Measurements from ENCODE around the gene PEPD.

Gene PEPD

DNA sequence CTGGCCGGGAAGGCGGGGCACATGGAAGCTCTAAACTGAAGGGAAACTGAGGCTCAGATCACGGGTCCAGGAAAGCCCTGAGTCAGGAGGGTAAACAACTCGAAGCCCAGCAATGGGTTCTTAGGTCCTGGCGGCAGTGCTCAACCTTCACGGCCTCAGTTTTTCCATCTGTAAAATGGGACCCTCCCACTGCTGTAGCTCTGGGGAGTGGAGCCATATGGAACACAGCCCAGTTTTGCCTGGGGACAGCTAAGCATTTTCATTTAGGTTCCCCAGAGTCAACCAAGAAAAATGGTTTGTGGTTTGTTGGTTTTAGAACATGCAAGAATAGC is 117.7 kb downstream of the PEPD start:
- no peak for DNase-seq (ENCODE audit: extremely low spot score)
- CTCF ChIA-PET, result interaction anchor here (0.6 to 3.4 kb wide), 5 partner anchors 133 to 784 kb away, joined by 3 to 10 read pairs (median 3); no protein-coding TSS in a partner anchor
- TF ChIP-seq FOXA1 (IDR thresholded peaks at IDR 0.05) (no peak), ZNF384 (IDR thresholded peaks at IDR 0.05) (no peak), ELF4 (IDR thresholded peaks at IDR 0.05) (no peak), BHLHE40 (IDR thresholded peaks at IDR 0.05; ENCODE audit: borderline replicate concordance) (no peak), FOXK2 (IDR thresholded peaks at IDR 0.05) (no peak), ARNT (IDR thresholded peaks at IDR 0.05) (no peak), SP1 (IDR thresholded peaks at IDR 0.05) (no peak), CTBP1 (IDR thresholded peaks at IDR 0.05; ENCODE audit: borderline replicate concordance) (no peak), FOXM1 (IDR thresholded peaks at IDR 0.05; ENCODE audit: borderline replicate concordance) (no peak), SUZ12 (IDR thresholded peaks at IDR 0.05) (no peak)
- TF ChIP-seq, protein P1, sequence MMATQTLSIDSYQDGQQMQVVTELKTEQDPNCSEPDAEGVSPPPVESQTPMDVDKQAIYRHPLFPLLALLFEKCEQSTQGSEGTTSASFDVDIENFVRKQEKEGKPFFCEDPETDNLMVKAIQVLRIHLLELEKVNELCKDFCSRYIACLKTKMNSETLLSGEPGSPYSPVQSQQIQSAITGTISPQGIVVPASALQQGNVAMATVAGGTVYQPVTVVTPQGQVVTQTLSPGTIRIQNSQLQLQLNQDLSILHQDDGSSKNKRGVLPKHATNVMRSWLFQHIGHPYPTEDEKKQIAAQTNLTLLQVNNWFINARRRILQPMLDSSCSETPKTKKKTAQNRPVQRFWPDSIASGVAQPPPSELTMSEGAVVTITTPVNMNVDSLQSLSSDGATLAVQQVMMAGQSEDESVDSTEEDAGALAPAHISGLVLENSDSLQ (IDR thresholded peaks at IDR 0.05), result no peak
- POLR2A ChIA-PET, result no interaction called here

DNA sequence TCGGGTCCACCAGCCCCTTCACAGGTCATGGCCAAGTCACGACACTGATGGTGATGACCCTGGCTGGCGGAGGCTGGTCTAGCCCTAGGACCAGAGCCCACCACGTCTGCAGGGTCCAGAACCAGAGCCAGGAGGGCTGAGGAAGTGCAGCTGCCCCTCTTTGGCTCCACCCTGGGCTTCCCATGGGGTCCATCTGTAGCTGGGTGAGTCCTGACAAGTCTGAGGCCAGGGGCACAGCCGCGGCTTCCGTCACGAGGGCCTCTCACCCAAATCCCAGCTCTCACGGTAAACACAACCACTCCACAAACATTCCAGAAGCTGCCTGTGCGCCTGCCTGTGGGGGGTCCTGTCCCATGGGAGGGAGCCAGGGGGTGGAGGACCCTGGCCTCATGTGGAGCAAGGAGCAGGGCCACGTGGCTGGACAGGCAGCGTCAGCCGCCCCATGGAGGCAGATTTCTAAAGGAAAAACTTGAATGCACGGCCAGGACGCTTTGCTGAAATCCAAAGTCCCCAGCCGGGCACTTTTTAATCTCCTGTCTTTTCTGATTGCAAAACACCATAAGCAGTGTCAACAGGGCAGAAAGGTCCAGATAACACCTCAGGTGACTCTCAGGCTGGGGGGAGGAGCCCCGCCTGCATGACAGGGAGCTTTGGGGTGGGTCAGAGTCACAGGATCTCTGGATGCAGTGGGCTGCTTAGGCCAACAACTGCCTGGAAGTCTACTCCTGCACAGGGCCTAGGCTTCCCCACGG is 118.2 kb downstream of the PEPD start:
- ChIA-PET POLR2A (no interaction called here), CTCF (interaction anchor here (0.6 to 0.9 kb wide), 4 partner anchors 133 to 784 kb away, joined by 3 to 6 read pairs (median 3); no protein-coding TSS in a partner anchor)
- no peak for TF ChIP-seq SP1 (IDR thresholded peaks at IDR 0.05)
- TF ChIP-seq L3MBTL2 (conservative IDR thresholded peaks at IDR 0.05), result no peak
- DNase-seq (ENCODE audit: extremely low spot score), result no peak

DNA sequence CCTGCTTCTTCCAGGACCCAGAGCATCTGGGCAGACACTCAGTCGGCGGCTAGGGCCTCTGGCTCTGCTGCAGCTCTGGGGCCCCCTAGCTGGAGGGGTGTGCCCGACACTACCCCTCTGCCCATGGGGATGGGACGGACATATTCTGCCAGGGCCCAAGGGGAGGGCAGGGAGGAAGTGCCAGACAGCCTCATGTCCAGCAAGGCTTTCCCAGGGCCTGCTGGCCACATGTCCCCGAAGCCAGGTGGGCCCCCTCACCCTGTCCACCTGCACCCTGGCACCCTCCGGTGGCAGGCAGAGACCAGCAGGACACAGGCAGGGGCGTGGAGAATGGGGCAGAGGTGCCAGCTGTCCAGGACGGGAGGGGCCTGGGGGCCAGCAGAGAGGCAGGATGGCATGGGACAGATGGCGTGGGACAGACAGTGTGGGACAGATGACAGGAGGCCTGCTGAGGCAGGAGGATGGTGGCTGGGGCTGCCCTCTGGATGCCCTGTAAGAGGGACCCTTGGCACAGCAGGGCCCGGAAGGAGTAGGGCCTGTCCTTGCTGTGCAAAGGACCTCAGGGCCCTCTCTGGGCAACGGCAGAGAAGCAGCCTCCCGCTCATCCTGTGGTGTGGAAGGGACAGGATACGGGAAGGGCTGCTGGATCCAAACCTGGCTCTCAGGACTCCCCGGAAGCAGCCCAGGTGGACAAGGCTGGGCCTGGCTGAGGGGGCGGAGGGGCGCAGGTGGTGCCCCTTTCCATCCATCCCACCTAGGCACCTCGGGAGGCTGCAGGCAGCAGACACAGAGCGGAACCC is 119.0 kb downstream of the PEPD start:
- POLR2A ChIA-PET, result no interaction called here

DNA sequence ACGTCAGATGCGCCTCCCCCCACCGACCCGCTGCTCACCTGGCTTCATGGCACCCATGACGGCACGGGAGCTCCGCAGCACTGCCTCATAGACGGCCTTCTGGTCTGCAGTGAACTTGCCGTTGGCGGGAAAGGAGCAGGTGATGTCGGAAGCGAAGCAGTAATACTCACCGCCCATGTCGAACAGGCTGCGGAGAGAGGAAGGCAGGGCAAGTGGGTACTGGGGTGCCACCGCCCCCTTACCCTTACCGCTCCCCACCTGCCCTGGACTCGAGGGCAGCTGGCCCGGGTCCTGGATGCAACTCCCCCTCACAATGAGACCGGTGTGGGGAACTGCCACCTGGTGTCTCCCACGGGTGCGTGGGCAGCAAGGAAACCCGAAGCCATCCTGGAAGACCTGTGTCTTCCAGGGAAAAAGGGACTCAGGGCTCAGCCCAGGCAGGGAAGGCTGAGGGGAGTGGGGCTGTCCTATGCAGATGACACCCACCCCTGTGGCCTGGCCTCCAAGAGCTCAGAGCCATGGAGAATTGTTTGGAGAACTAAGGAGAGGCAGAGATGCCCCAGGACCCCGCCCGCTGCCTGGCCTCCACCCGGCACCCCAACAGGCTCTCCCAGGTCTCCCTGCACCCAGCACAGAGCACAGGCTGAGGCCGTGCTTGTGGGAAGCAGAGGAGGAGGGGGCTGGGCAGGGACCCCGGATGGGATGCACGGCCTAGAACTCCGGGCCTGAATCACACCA is 119.7 kb downstream of the PEPD start:
- TF ChIP-seq LEF1 (IDR thresholded peaks at IDR 0.05; ENCODE audit: borderline replicate concordance) (no peak), TARDBP (IDR thresholded peaks at IDR 0.05) (no peak), HDGF (IDR thresholded peaks at IDR 0.05; ENCODE audit: borderline replicate concordance) (no peak), L3MBTL2 (conservative IDR thresholded peaks at IDR 0.05) (no peak), BHLHE40 (IDR thresholded peaks at IDR 0.05; ENCODE audit: borderline replicate concordance) (no peak), ARNT (IDR thresholded peaks at IDR 0.05) (no peak), FOXA1 (IDR thresholded peaks at IDR 0.05) (no peak), ZNF384 (IDR thresholded peaks at IDR 0.05) (no peak), CTBP1 (IDR thresholded peaks at IDR 0.05; ENCODE audit: borderline replicate concordance) (no peak), FOXK2 (IDR thresholded peaks at IDR 0.05) (no peak), NFRKB (IDR thresholded peaks at IDR 0.05) (no peak), FOXM1 (IDR thresholded peaks at IDR 0.05; ENCODE audit: borderline replicate concordance) (no peak), SUZ12 (IDR thresholded peaks at IDR 0.05) (no peak), ELF4 (IDR thresholded peaks at IDR 0.05) (no peak), SP1 (IDR thresholded peaks at IDR 0.05) (no peak)
- TF ChIP-seq, protein P1 (IDR thresholded peaks at IDR 0.05), result no peak
- POLR2A ChIA-PET, result no interaction called here
- no peak for DNase-seq (ENCODE audit: extremely low spot score)
- CTCF ChIA-PET, result no interaction called here

More for the DNA sequence above, 119.0 kb downstream of the PEPD start:
- CTCF ChIA-PET, result no interaction called here
- TF ChIP-seq LEF1 (IDR thresholded peaks at IDR 0.05; ENCODE audit: borderline replicate concordance) (no peak), HDGF (IDR thresholded peaks at IDR 0.05; ENCODE audit: borderline replicate concordance) (no peak), ZNF384 (IDR thresholded peaks at IDR 0.05) (no peak), FOXK2 (IDR thresholded peaks at IDR 0.05) (no peak), FOXA1 (IDR thresholded peaks at IDR 0.05) (no peak), SUZ12 (IDR thresholded peaks at IDR 0.05) (no peak), FOXM1 (IDR thresholded peaks at IDR 0.05; ENCODE audit: borderline replicate concordance) (no peak), ARNT (IDR thresholded peaks at IDR 0.05) (no peak), BHLHE40 (IDR thresholded peaks at IDR 0.05; ENCODE audit: borderline replicate concordance) (no peak), TARDBP (IDR thresholded peaks at IDR 0.05) (no peak)
- TF ChIP-seq, protein P1 (IDR thresholded peaks at IDR 0.05), result no peak
- no peak for DNase-seq (ENCODE audit: extremely low spot score)

DNA sequence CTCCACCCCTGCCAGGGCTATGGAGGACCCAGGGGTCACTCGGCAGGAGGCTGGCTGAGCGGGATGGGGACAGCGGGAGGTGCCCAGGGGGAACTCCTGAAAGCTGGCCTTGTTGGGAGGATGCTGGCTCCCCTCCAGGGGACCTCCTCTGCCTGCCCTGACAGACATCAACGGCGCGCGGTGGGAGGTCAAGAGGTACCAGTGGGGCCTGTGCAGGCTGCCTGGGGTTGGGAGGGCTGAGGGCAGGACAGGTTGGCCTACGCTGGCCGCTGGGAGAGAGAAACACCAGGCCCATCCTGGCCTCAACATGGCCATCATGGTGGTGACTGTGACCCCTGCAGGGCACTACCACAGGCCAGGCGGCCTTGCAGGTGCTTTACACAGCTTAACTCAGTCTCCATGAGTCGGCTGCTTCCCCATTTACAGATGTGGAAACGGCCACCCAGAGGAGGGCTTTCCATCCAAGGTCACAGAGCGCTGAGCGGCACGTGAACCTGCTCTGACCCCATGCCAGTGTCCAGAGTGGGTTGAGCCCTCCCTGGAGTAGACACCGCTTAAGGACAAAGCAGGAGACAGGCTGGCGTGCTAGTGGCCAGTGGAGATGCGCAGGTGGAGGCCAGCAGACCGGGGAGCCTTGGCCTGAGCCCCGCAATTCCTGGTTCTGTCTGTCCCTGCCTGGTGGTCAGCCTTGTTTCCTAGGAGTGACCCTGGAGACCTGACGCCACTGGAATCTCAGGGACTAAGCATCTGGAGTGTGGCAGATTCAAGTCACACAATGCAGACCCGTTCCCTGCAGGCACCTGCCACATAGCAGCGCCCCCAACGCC is 120.5 kb downstream of the PEPD start:
- no peak for DNase-seq (ENCODE audit: extremely low spot score)
- ChIA-PET CTCF (no interaction called here), POLR2A (no interaction called here)
- TF ChIP-seq NFRKB (IDR thresholded peaks at IDR 0.05), result no peak
- TF ChIP-seq FOXK2 (IDR thresholded peaks at IDR 0.05), result no peak
- no peak for TF ChIP-seq ZNF384 (IDR thresholded peaks at IDR 0.05)
- no peak for TF ChIP-seq HDGF (IDR thresholded peaks at IDR 0.05; ENCODE audit: borderline replicate concordance)
- TF ChIP-seq L3MBTL2 (conservative IDR thresholded peaks at IDR 0.05), result no peak
- no peak for TF ChIP-seq SUZ12 (IDR thresholded peaks at IDR 0.05)
- no peak for TF ChIP-seq LEF1 (IDR thresholded peaks at IDR 0.05; ENCODE audit: borderline replicate concordance)

Data from HEK293T (cell line).